ENCODE results near the gene USP6NL. TPM values are rescaled to one million over a fixed set of nuclear protein-coding genes. Genes with fewer than 3 reads are reported as not detected.
A peak's percentile ranks its signal among the peaks of the same experiment; 100 is the strongest.

Gene USP6NL
- total and polyA plus RNA-seq, 9 of the 15 experiments (the other 6 are each of a cell fraction or from before 2014, with no cell fraction given): 3.2 to 26.6 (median 19.8) TPM

DNA sequence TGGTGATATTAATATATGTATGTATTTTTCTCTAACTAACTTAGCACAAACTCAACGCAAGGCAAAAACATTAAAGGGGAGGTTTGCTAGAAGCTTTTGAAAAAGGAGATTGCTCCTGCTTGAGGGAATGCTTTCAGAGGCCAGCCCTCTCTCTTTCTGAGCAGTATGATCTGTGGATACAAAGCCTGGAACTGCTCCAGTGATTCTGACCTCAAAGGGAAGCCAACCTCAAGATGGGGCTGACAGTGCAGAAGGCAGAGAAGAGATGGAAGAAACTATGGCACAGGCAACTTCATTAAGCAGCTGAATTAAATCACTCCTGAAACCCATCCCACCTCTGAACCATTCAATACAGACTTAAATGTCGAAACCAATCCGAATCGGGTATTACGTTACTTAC lies 102.4 kb downstream of the USP6NL start:
- TF ChIP-seq CHD2 (IDR thresholded peaks at IDR 0.05; ENCODE audit: low read depth, low read length) (no peak), BHLHE40 (IDR thresholded peaks at IDR 0.05; ENCODE audit: low read length) (no peak), SMARCE1 (IDR thresholded peaks at IDR 0.05) (no peak), GTF2F1 (IDR thresholded peaks at IDR 0.05; ENCODE audit: low read depth, low read length) (no peak), ZNF239 (CRISPR knock-in tag; IDR thresholded peaks at IDR 0.05) (no peak), OTX1 (CRISPR knock-in tag; IDR thresholded peaks at IDR 0.05) (no peak), NFIC (IDR thresholded peaks at IDR 0.05) (0 out of 2 replicates have a peak, but pooled peaks have one; percentile 7), HEY1 (CRISPR knock-in tag; IDR thresholded peaks at IDR 0.05; ENCODE audit: borderline replicate concordance) (no peak)
- no peak overlapping the region for H3K4me2 ChIP-seq (ENCODE audit: insufficient read depth, low read length)
- no peak for DNase-seq (ENCODE audit: extremely low read depth in 1 of 4, low spot score in 3 of 4)
- POLR2A ChIA-PET: interaction anchor here (1.1 to 1.6 kb wide), 2 partner anchors 13 to 99 kb away, joined by 4 to 7 read pairs; no protein-coding TSS in a partner anchor
- BruUV-seq (replicated peaks): no TSS peak
- no peak overlapping the region for H3K9ac ChIP-seq (ENCODE audit: insufficient read depth in 1 of 2, low read depth in 2 of 2, low read length in 2 of 2)
- in situ Hi-C loops (cut with MboI) (loop anchor here (25.0 kb wide), 1 partner anchor 478 kb away; no protein-coding TSS in a partner anchor), intact Hi-C loops (cut with micrococcal nuclease) (no loop called here)
- H3K4me3 ChIP-seq: no peak overlapping the region
- H3K9me1 ChIP-seq (ENCODE audit: control insufficient read depth, insufficient read depth, low read length): no peaks in the 10 kb centered on the region
- H4K20me1 ChIP-seq (replicated peaks; ENCODE audit: control insufficient read depth, insufficient read depth, low read length): no peaks in the 10 kb centered on the region
- H3K9me3 ChIP-seq (replicated peaks; ENCODE audit: control insufficient read depth, insufficient read depth, low read depth, low read length): no peaks in the 10 kb centered on the region
- peak; percentile 35; the same call in 2 of the 3 replicates for ATAC-seq
- no peak for FAIRE-seq
- H3K79me2 ChIP-seq (ENCODE audit: control insufficient read depth, insufficient read depth, low read length): peaks cover 28% of the 10 kb centered on the region; the same call in 2 of the 3 replicates
- CTCF ChIA-PET (ENCODE audit: low intra/inter-chr PET ratio): no interaction called here
- WGBS (ENCODE audit: insufficient coverage, low coverage, missing lambda C conversion rate): 96% methylated on average over 5 of the region's 5 CpGs
- no peaks in the 10 kb centered on the region for H3K27me3 ChIP-seq (ENCODE audit: control insufficient read depth in 2 of 2, insufficient read depth in 2 of 2, low read length in 2 of 2)
- H3K36me3 ChIP-seq (ENCODE audit: control insufficient read depth, insufficient read depth, low read length): peaks cover 27% of the 10 kb centered on the region
- no peak overlapping the region for H2AFZ ChIP-seq (ENCODE audit: low read depth, low read length)
- peaks cover 0 to 7% of the 10 kb centered on the region in 2 experiments; a peak in 3 of 5 replicates for H3K4me1 ChIP-seq (replicated peaks in 1 of 2; ENCODE audit: control insufficient read depth in 2 of 2, insufficient read depth in 2 of 2, low read length in 2 of 2)
- no peak overlapping the region for H3K27ac ChIP-seq (ENCODE audit: extremely low read depth, low read depth, low read length)
